HEK293T (cell line): ENCODE measurements around the gene CYP4B1.
"Not testable (repeated sequence)": the region's sequence is repeated elsewhere in the genome, so short reads cannot be mapped to it uniquely, and the experiment has no call there.

Experiments used
- CTCF ChIA-PET: fragments of 350-600 bp; formaldehyde crosslinking; extraction: SDS; loops from one replicate; lab custom pipeline; 2021; ENCODE audit warnings: antibody characterized with exemption, inconsistent platforms; lab: Yijun Ruan, JAX
- POLR2A ChIA-PET: fragments of 350-600 bp; formaldehyde crosslinking; extraction: SDS; loops from one replicate; lab custom pipeline; 2020; ENCODE audit warnings: antibody characterized with exemption, inconsistent platforms; lab: Yijun Ruan, JAX
- DNase-seq: peaks from one replicate; pipeline ENCODE4 v3.0.0; 2012; ENCODE audit warnings: mixed read lengths; ENCODE audit errors: extremely low spot score
- ARNT ChIP-seq: fragments of 450-650 bp; IDR thresholded peaks from 2 replicates; pipeline ENCODE4 v1.6.1; 2017; ENCODE audit warnings: mild to moderate bottlenecking
- BHLHE40 ChIP-seq: fragments of 450-650 bp; IDR thresholded peaks from 2 replicates; pipeline ENCODE4 v1.6.1; 2016; ENCODE audit warnings: mild to moderate bottlenecking, moderate library complexity, borderline replicate concordance
- CTBP1 ChIP-seq: fragments of 450-650 bp; IDR thresholded peaks from 2 replicates; pipeline ENCODE4 v1.6.1; 2016; ENCODE audit warnings: borderline replicate concordance
- ELF4 ChIP-seq: fragments of 450-650 bp; IDR thresholded peaks from 2 replicates; pipeline ENCODE4 v1.6.1; 2017; ENCODE audit warnings: antibody characterized with exemption
- FOXA1 ChIP-seq: fragments of 450-650 bp; IDR thresholded peaks from 2 replicates; pipeline ENCODE4 v1.6.1; 2016; ENCODE audit warnings: mild to moderate bottlenecking
- FOXK2 ChIP-seq: fragments of 450-650 bp; IDR thresholded peaks from 2 replicates; pipeline ENCODE4 v1.6.1; 2016; ENCODE audit warnings: mild to moderate bottlenecking
- FOXM1 ChIP-seq: fragments of 450-650 bp; IDR thresholded peaks from 2 replicates; pipeline ENCODE4 v1.6.1; 2017; ENCODE audit warnings: mild to moderate bottlenecking, borderline replicate concordance
- HDGF ChIP-seq: fragments of 450-650 bp; IDR thresholded peaks from 2 replicates; pipeline ENCODE4 v1.6.1; 2017; ENCODE audit warnings: antibody characterized with exemption, borderline replicate concordance
- L3MBTL2 ChIP-seq: fragments of 450-650 bp; conservative IDR thresholded peaks from 2 replicates; pipeline ENCODE4 v1.6.1; 2016; ENCODE audit warnings: mild to moderate bottlenecking
- LEF1 ChIP-seq: fragments of 450-650 bp; IDR thresholded peaks from 2 replicates; pipeline ENCODE4 v1.6.1; 2017; ENCODE audit warnings: mild to moderate bottlenecking, borderline replicate concordance
- NFRKB ChIP-seq: fragments of 450-650 bp; IDR thresholded peaks from 2 replicates; pipeline ENCODE4 v1.6.1; 2016; ENCODE audit warnings: mild to moderate bottlenecking, moderate library complexity
- PKNOX1 ChIP-seq: fragments of 450-650 bp; IDR thresholded peaks from 2 replicates; pipeline ENCODE4 v1.6.1; 2016
- SP1 ChIP-seq: fragments of 450-650 bp; IDR thresholded peaks from 2 replicates; pipeline ENCODE4 v1.6.1; 2017
- SUZ12 ChIP-seq: fragments of 450-650 bp; IDR thresholded peaks from 2 replicates; pipeline ENCODE4 v1.6.1; 2016; ENCODE audit warnings: mild to moderate bottlenecking
- TARDBP ChIP-seq: fragments of 450-650 bp; IDR thresholded peaks from 2 replicates; pipeline ENCODE4 v1.6.1; 2016
- ZNF384 ChIP-seq: fragments of 450-650 bp; IDR thresholded peaks from 2 replicates; pipeline ENCODE4 v1.6.1; 2016

Gene CYP4B1

GRCh38 chr1:46768445-46768844, 30.4 kb upstream of the CYP4B1 start:
- DNase-seq: no peak
- TF ChIP-seq HDGF (no peak), ZNF384 (no peak), ARNT (no peak), L3MBTL2 (no peak), ELF4 (no peak), NFRKB (no peak), SUZ12 (no peak), FOXM1 (no peak), CTBP1 (no peak), LEF1 (no peak), PKNOX1 (no peak), FOXA1 (no peak), SP1 (no peak), TARDBP (no peak), BHLHE40 (no peak)
- CTCF ChIA-PET: interaction anchor here (0.6 kb wide), 1 partner anchor 18 kb away, joined by 4 read pairs; no protein-coding TSS in a partner anchor
- POLR2A ChIA-PET: no interaction called here

DNA sequence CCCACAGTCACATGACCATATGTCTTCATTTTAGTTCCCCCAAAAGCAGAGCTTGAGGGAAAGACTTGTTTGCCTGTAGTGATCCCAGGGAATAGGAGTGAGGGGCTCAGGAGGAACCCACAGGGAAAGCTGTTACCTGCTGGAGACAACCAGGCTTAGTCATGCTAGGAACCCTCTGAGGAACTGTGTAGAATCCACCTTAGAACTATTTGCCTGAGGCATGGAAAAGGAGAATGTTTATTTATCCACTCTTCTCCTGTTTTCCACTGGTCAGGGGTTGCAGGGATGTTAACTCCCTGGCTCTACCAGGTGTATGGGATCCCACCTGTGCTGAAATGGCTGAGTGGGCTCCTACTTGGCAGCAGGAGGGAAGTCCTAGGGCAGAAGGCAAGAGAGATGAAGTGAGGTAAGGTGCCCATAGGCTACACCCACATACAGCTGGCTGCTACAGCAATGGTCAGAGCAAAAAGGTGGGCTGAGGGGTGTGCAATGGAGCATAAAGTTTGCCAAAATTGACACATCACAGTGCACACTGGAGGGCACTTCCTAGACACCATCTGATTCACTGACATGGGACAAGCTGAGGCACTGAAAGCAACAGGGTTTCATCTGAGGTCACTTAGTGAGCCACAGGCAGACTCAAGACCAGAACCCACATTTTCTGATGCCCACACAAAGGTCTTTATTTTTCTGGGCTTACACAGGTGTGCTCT, 29.7 kb upstream of the CYP4B1 start:
- ChIA-PET POLR2A (no interaction called here), CTCF (no interaction called here)
- TF ChIP-seq NFRKB (no peak), PKNOX1 (no peak), SP1 (no peak), FOXK2 (no peak), ZNF384 (no peak)
- no peak for DNase-seq

DNA sequence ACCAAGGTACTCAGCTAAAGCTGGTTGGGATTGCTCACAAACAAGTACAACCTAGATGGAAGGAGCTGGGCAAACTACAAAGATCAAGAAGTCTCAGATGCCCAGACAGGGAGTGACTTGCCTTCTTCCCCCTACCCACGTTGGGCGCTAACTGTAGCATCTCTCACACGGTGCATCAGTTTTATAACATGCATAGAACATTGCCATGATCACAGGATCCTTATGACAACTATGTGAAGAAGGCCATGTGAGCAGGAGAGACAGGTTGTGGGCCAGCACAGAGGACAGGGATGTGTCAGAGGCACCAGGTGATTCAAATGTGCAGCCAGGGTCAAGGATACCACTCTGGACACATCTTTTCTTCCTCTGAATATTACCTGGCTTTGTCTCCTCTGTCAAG, 28.3 kb upstream of the CYP4B1 start:
- no peak for TF ChIP-seq NFRKB
- no peak for TF ChIP-seq LEF1
- no peak for TF ChIP-seq ARNT
- no peak for TF ChIP-seq SUZ12
- no peak for TF ChIP-seq L3MBTL2
- TF ChIP-seq ZNF384: no peak
- no peak for TF ChIP-seq ELF4
- TF ChIP-seq FOXA1: no peak
- no peak for TF ChIP-seq FOXK2
- TF ChIP-seq FOXM1: no peak
- TF ChIP-seq HDGF: no peak
- no peak for TF ChIP-seq PKNOX1
- no peak for TF ChIP-seq CTBP1
- no peak for TF ChIP-seq BHLHE40
- no peak for TF ChIP-seq TARDBP
- no peak for TF ChIP-seq SP1

GRCh38 chr1:46772571-46772970, 26.3 kb upstream of the CYP4B1 start:
- no peak for DNase-seq
- TF ChIP-seq TARDBP (no peak), ELF4 (no peak), LEF1 (no peak), NFRKB (no peak), FOXK2 (no peak), PKNOX1 (no peak), FOXM1 (no peak), ARNT (no peak), CTBP1 (no peak), BHLHE40 (no peak), HDGF (no peak), L3MBTL2 (no peak), ZNF384 (no peak), SP1 (no peak), SUZ12 (no peak), FOXA1 (no peak)
- ChIA-PET POLR2A (no interaction called here), CTCF (no interaction called here)

More for the DNA sequence above, 28.3 kb upstream of the CYP4B1 start:
- POLR2A ChIA-PET: no interaction called here
- CTCF ChIA-PET: no interaction called here
- DNase-seq: no peak

DNA sequence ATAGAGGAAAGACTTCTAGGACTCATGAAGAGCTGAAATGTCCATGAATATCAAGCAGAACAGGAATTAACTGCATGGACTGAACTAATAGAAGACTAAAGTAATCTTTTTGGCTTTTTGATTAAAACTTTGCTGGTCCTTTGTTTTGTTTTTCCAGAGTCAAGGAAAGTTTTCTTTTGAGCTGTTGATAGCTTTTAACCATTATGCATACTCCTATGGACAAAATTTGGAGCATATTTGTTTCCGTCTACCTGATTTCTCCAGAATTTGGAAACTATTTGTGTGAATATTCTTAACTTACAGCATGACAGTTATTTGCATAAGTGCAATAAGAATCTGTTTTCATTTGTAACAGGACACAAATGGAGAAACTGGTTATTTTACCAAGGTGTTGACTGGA, 24.5 kb upstream of the CYP4B1 start:
- CTCF ChIA-PET: interaction anchor here (0.6 kb wide), 1 partner anchor 11 kb away, joined by 4 read pairs; no protein-coding TSS in a partner anchor
- POLR2A ChIA-PET: no interaction called here
- no peak for TF ChIP-seq FOXM1
- no peak for TF ChIP-seq CTBP1
- no peak for TF ChIP-seq ARNT
- no peak for TF ChIP-seq BHLHE40
- TF ChIP-seq TARDBP: no peak
- no peak for TF ChIP-seq FOXA1
- no peak for TF ChIP-seq FOXK2
- no peak for TF ChIP-seq L3MBTL2
- TF ChIP-seq PKNOX1: no peak
- no peak for TF ChIP-seq HDGF
- TF ChIP-seq SUZ12: no peak
- TF ChIP-seq ZNF384: no peak
- no peak for TF ChIP-seq ELF4
- TF ChIP-seq NFRKB: no peak
- no peak for TF ChIP-seq SP1
- no peak for TF ChIP-seq LEF1
- no peak for DNase-seq

DNA sequence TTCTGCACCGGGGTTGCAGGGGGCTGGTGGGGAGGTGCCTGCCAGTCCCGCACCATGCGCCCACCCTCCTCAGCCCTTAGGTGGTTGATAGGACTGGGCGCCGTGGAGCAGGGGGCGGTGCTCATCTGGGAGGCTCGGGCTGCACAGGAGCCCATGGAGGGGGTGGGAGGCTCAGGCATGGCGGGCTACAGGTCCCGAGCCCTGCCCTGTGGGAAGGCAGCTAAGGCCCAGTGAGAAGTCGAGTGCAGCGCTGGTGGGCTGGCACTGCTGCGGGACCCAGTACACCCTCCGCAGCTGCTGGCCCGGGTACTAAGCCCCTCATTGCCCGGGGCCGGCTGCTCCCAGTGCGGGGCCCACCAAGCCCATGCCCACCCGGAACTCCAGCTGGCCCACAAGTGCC, 20.4 kb upstream of the CYP4B1 start:
- DNase-seq, CTCF ChIA-PET, POLR2A ChIA-PET: not testable (repeated sequence)
